ENCODE measurements around the gene FARS2. TPM values are rescaled to one million over a fixed set of nuclear protein-coding genes. Genes with fewer than 3 reads are reported as not detected.
A peak's percentile ranks its signal among the peaks of the same experiment; 100 is the strongest.
"Not testable (repeated sequence)": the region's sequence is repeated elsewhere in the genome, so short reads cannot be mapped to it uniquely, and the experiment has no call there.

FARS2 gene
- total and polyA plus RNA-seq, 9 of the 15 experiments (the other 6 are each of a cell fraction or from before 2014, with no cell fraction given): 16.5 to 62.2 (median 27.0) TPM

DNA sequence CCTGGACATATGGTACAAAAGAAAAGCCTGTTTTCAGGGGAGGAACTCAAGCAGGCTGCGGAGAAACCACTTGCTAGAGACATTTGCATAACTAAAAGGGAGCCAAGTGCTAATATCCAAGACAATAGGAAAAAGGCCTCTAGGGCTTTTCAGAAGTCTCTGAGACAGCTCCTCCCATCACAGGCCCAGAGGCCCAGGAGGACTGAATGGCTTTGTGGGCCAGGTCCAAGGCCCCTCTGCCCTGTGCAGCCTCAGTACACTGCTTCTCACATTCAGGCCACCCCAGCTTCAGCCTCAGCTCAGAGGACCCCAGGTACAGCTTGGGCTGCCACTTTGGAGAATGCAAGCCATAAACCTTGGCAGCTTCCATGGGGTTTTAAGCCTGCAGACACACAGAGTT is 545.1 kb downstream of the FARS2 start:
- FAIRE-seq; BruUV-seq (replicated peaks); CTCF ChIA-PET (ENCODE audit: low intra/inter-chr PET ratio): not testable (repeated sequence)

DNA sequence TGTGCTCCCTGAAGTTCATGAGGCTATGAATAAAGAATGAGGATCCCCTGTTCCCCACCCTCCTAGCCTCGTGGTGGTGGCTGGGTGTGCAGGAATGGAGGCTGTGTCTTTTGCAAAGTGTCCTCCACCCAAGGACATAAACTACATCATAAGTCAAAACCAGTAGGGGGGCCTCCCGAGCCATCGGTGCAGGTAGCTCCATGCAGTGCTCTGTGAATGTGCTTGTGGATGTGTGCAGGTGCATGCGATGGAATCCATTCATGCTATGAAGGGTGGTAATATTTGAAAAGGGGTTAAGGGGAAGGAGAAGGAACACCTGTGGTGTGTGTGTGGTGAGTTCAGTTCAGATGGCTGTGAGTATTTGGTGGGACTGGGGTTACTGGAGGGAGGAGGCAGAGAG is 548.1 kb downstream of the FARS2 start:
- H3K79me2 ChIP-seq (ENCODE audit: control insufficient read depth, insufficient read depth, low read length): no peaks in the 10 kb centered on the region
- H3K9me3 ChIP-seq (replicated peaks; ENCODE audit: control insufficient read depth, insufficient read depth, low read depth, low read length): no peaks in the 10 kb centered on the region
- H3K36me3 ChIP-seq (ENCODE audit: control insufficient read depth, insufficient read depth, low read length): no peaks in the 10 kb centered on the region
- ChIA-PET CTCF (ENCODE audit: low intra/inter-chr PET ratio) (no interaction called here), POLR2A (no interaction called here)
- no peak overlapping the region for H3K27ac ChIP-seq (ENCODE audit: extremely low read depth, low read depth, low read length)
- no peak for FAIRE-seq
- no peaks in the 10 kb centered on the region for H4K20me1 ChIP-seq (replicated peaks; ENCODE audit: control insufficient read depth, insufficient read depth, low read length)
- TF ChIP-seq ZNF79 (CRISPR knock-in tag; IDR thresholded peaks at IDR 0.05; ENCODE audit: low read depth) (no peak), NR2C1 (IDR thresholded peaks at IDR 0.05) (no peak), NR2C1 (tag; IDR thresholded peaks at IDR 0.05) (no peak)
- BruUV-seq (replicated peaks): no TSS peak
- no peak overlapping the region for H3K4me2 ChIP-seq (ENCODE audit: insufficient read depth, low read length)
- H3K4me3 ChIP-seq: no peak overlapping the region
- intact Hi-C loops (cut with micrococcal nuclease) (no loop called here), in situ Hi-C loops (cut with MboI) (no loop called here)
- no peaks in the 10 kb centered on the region for H3K4me1 ChIP-seq (replicated peaks in 1 of 2; ENCODE audit: control insufficient read depth in 2 of 2, insufficient read depth in 2 of 2, low read length in 2 of 2)
- DNase-seq (ENCODE audit: extremely low read depth in 1 of 4, low spot score in 3 of 4): no peak
- peaks cover under 1 to 2% of the 10 kb centered on the region in 2 experiments; a peak in 2 of 5 replicates for H3K27me3 ChIP-seq (ENCODE audit: control insufficient read depth in 2 of 2, insufficient read depth in 2 of 2, low read length in 2 of 2)
- no peak overlapping the region for H2AFZ ChIP-seq (ENCODE audit: low read depth, low read length)
- 2% methylated on average over 4 of the region's 4 CpGs for WGBS (ENCODE audit: insufficient coverage, low coverage, missing lambda C conversion rate)
- H3K9me1 ChIP-seq (ENCODE audit: control insufficient read depth, insufficient read depth, low read length): no peaks in the 10 kb centered on the region
- H3K9ac ChIP-seq (ENCODE audit: insufficient read depth in 1 of 2, low read depth in 2 of 2, low read length in 2 of 2): no peak overlapping the region
- no peak for ATAC-seq

More for the DNA sequence above, 545.1 kb downstream of the FARS2 start:
- H3K36me3 ChIP-seq (ENCODE audit: control insufficient read depth, insufficient read depth, low read length); H3K27ac ChIP-seq (ENCODE audit: extremely low read depth, low read depth, low read length); intact Hi-C loops (cut with micrococcal nuclease); H3K4me2 ChIP-seq (ENCODE audit: insufficient read depth, low read length); POLR2A ChIA-PET; H3K9me3 ChIP-seq (replicated peaks; ENCODE audit: control insufficient read depth, insufficient read depth, low read depth, low read length); H2AFZ ChIP-seq (ENCODE audit: low read depth, low read length); H3K9ac ChIP-seq (ENCODE audit: insufficient read depth in 1 of 2, low read depth in 2 of 2, low read length in 2 of 2); H3K79me2 ChIP-seq (ENCODE audit: control insufficient read depth, insufficient read depth, low read length); H4K20me1 ChIP-seq (replicated peaks; ENCODE audit: control insufficient read depth, insufficient read depth, low read length); DNase-seq (ENCODE audit: extremely low read depth in 1 of 4, low spot score in 3 of 4); ATAC-seq; H3K4me3 ChIP-seq; in situ Hi-C loops (cut with MboI); H3K4me1 ChIP-seq (replicated peaks in 1 of 2; ENCODE audit: control insufficient read depth in 2 of 2, insufficient read depth in 2 of 2, low read length in 2 of 2); H3K27me3 ChIP-seq (ENCODE audit: control insufficient read depth in 2 of 2, insufficient read depth in 2 of 2, low read length in 2 of 2); H3K9me1 ChIP-seq (ENCODE audit: control insufficient read depth, insufficient read depth, low read length): not testable (repeated sequence)
- WGBS (ENCODE audit: insufficient coverage, low coverage, missing lambda C conversion rate): 0% methylated on average over 1 of the region's 1 CpG
- peak; percentile 69 for TF ChIP-seq ZFP36 (IDR thresholded peaks at IDR 0.05; ENCODE audit: low read depth, low read length, partially characterized antibody)
